Gastroesophageal sphincter (tissue), 3 donors: ENCODE results near the gene HERC2.

ENCODE experiments used
- EP300 ChIP-seq: sonication (generic); formaldehyde crosslinking; IDR thresholded peaks from one replicate; pipeline ENCODE4 v1.6.1; 2017; ENCODE audit warnings: antibody characterized with exemption, mild to moderate bottlenecking
- POLR2A ChIP-seq, 2 donors: fragments of 450-650 bp; IDR thresholded peaks; one replicate each; pipeline ENCODE4 v1.6.1; 2017; ENCODE audit warnings: antibody characterized with exemption in 2 of 2, mild to moderate bottlenecking in 2 of 2, moderate library complexity in 1 of 2
- POLR2AphosphoS5 ChIP-seq: sonication (generic); formaldehyde crosslinking; IDR thresholded peaks from one replicate; pipeline ENCODE4 v1.6.1; 2017; ENCODE audit warnings: antibody characterized with exemption
- TF ChIP-seq, protein P1 (sequence below), 4 experiments: fragments of 200-600 bp in 2 of 4; fragments of 450-650 bp in 2 of 4; sonication (generic) in 1 of 4; IDR thresholded peaks; one replicate each; pipeline ENCODE4 v1.5.1; 2017 to 2019; ENCODE audit warnings: antibody characterized with exemption in 4 of 4, mild to moderate bottlenecking in 2 of 4, moderate library complexity in 2 of 4

DNA sequence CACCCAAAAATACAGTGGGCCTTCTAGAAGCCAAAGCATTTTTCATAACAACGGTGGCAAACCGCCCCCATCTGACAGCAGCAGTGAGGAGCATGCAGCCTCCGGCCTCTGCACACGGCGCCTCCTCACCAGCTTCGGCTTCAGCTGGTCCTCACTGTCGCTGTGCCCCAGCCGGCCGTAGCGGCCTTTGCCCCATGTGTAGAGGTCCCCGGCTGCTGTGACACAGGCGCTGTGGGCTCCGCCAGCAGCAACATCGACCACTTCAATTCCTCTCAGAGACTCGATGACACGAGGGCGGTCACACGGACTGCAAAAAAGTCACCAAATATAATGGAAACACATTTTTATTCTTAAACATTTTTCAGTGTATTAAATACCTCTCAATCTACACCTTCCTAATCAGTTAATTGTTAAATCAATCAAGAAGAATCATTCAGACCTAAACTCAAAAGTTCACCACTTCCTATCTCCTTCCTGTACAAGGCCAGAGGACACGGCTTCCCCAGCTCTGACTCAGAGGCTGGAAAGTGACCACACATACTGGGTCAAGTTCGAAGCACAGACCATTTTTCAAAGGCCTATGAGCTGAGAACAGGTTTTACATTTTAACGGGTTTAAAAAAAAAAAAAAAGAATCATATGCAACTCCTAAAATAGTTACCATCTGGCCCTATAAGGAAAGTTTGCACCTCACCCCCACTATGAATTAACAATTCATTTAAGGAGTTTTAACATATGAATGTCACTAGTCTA is 189.3 kb downstream of the HERC2 start:
- TF ChIP-seq, protein P1, sequence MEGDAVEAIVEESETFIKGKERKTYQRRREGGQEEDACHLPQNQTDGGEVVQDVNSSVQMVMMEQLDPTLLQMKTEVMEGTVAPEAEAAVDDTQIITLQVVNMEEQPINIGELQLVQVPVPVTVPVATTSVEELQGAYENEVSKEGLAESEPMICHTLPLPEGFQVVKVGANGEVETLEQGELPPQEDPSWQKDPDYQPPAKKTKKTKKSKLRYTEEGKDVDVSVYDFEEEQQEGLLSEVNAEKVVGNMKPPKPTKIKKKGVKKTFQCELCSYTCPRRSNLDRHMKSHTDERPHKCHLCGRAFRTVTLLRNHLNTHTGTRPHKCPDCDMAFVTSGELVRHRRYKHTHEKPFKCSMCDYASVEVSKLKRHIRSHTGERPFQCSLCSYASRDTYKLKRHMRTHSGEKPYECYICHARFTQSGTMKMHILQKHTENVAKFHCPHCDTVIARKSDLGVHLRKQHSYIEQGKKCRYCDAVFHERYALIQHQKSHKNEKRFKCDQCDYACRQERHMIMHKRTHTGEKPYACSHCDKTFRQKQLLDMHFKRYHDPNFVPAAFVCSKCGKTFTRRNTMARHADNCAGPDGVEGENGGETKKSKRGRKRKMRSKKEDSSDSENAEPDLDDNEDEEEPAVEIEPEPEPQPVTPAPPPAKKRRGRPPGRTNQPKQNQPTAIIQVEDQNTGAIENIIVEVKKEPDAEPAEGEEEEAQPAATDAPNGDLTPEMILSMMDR (IDR thresholded peaks at IDR 0.05): no peak
- TF ChIP-seq POLR2AphosphoS5: no peak
- no peak for TF ChIP-seq POLR2A (IDR thresholded peaks at IDR 0.05)
- TF ChIP-seq EP300: no peak
